Calu3 (cell line): ENCODE measurements around the gene ZNHIT3. TPM values are rescaled to one million over a fixed set of nuclear protein-coding genes. Genes with fewer than 3 reads are reported as not detected.

Experiments used
- BruUV-seq: library from RNA; stranded (reverse); fragments of 400-500 nt; replicated peaks from 2 replicates; lab custom pipeline; 2021; lab: Mats Ljungman, UMichigan
- CTCF ChIA-PET: fragments of 300-600 bp; sonication (Branson Sonifier 250); formaldehyde crosslinking; loops from one replicate; lab custom pipeline; 2022; ENCODE audit warnings: antibody characterized with exemption; lab: Charles Lee
- DNase-seq: peaks from one replicate; pipeline ENCODE4 v3.0.0; 2022
- H3K27ac Mint-ChIP-seq: one replicate; pipeline ENCODE4 v1.8.0; 2022; ENCODE audit warnings: mixed read lengths; ENCODE audit not compliant: unreplicated experiment
- H3K27me3 Mint-ChIP-seq: one replicate; pipeline ENCODE4 v1.8.0; 2022; ENCODE audit warnings: mixed read lengths; ENCODE audit not compliant: unreplicated experiment
- H3K36me3 Mint-ChIP-seq: one replicate; pipeline ENCODE4 v1.8.0; 2022; ENCODE audit warnings: mild to moderate bottlenecking, moderate library complexity, mixed read lengths; ENCODE audit not compliant: insufficient read depth, unreplicated experiment
- H3K4me1 Mint-ChIP-seq: one replicate; pipeline ENCODE4 v1.8.0; 2022; ENCODE audit warnings: mild to moderate bottlenecking, low read depth, mixed read lengths; ENCODE audit not compliant: unreplicated experiment
- H3K4me3 Mint-ChIP-seq: one replicate; pipeline ENCODE4 v1.8.0; 2022; ENCODE audit warnings: mild to moderate bottlenecking, low read depth, moderate library complexity, mixed read lengths; ENCODE audit not compliant: unreplicated experiment
- H3K9me3 Mint-ChIP-seq: one replicate; pipeline ENCODE4 v1.8.0; 2022; ENCODE audit warnings: low read depth, mixed read lengths; ENCODE audit not compliant: unreplicated experiment
- intact Hi-C: fragments of 100-400 bp; cut with micrococcal nuclease; formaldehyde crosslinking; loops from one replicate; pipeline ENCODE4 v1.10.0; 2022; ENCODE audit not compliant: unreplicated experiment
- total RNA-seq: library from RNA; stranded (reverse); gene quantifications from 2 replicates; pipeline ENCODE4 v1.2.3, GENCODE V29; 2022
- TF ChIP-seq, protein P1 (sequence below): fragments of 200-600 bp; IDR thresholded peaks from one replicate; pipeline ENCODE4 v1.8.0; 2022; ENCODE audit warnings: antibody characterized with exemption; ENCODE audit not compliant: unreplicated experiment

The ZNHIT3 gene
- total RNA-seq, 1 experiment from 2014 or later = 32.6 TPM

- DNase-seq = peak; percentile 69
- Mint-ChIP-seq H3K27me3 (peaks cover 92% of the 10 kb centered on the region), H3K27ac (no peak overlapping the region), H3K36me3 (no peaks in the 10 kb centered on the region), H3K9me3 (no peaks in the 10 kb centered on the region), H3K4me1 (no peaks in the 10 kb centered on the region), H3K4me3 (no peak overlapping the region)
- intact Hi-C loops = no loop called here
- no TSS peak for BruUV-seq
- CTCF ChIA-PET = no interaction called here
- TF ChIP-seq, protein P1, sequence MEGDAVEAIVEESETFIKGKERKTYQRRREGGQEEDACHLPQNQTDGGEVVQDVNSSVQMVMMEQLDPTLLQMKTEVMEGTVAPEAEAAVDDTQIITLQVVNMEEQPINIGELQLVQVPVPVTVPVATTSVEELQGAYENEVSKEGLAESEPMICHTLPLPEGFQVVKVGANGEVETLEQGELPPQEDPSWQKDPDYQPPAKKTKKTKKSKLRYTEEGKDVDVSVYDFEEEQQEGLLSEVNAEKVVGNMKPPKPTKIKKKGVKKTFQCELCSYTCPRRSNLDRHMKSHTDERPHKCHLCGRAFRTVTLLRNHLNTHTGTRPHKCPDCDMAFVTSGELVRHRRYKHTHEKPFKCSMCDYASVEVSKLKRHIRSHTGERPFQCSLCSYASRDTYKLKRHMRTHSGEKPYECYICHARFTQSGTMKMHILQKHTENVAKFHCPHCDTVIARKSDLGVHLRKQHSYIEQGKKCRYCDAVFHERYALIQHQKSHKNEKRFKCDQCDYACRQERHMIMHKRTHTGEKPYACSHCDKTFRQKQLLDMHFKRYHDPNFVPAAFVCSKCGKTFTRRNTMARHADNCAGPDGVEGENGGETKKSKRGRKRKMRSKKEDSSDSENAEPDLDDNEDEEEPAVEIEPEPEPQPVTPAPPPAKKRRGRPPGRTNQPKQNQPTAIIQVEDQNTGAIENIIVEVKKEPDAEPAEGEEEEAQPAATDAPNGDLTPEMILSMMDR = no peak
Measured at GRCh38 chr17:36463916-36464764, 22.3 kb upstream of the ZNHIT3 start.

- intact Hi-C loops = no loop called here
- TF ChIP-seq, protein P1 = no peak
- Mint-ChIP-seq H3K27me3 (peaks cover 92% of the 10 kb centered on the region), H3K4me3 (no peak overlapping the region), H3K27ac (no peak overlapping the region), H3K36me3 (no peaks in the 10 kb centered on the region), H3K4me1 (no peaks in the 10 kb centered on the region), H3K9me3 (no peaks in the 10 kb centered on the region)
- no TSS peak for BruUV-seq
- CTCF ChIA-PET = no interaction called here
- no peak for DNase-seq
Measured at GRCh38 chr17:36464765-36465088, 21.8 kb upstream of the ZNHIT3 start.

- CTCF ChIA-PET = no interaction called here
- Mint-ChIP-seq H3K9me3 (no peaks in the 10 kb centered on the region), H3K27me3 (peaks cover 94% of the 10 kb centered on the region), H3K27ac (no peak overlapping the region), H3K4me3 (no peak overlapping the region), H3K4me1 (no peaks in the 10 kb centered on the region), H3K36me3 (no peaks in the 10 kb centered on the region)
- intact Hi-C loops = no loop called here
- no peak for DNase-seq
- TF ChIP-seq, protein P1 = no peak
- no TSS peak for BruUV-seq
Measured at GRCh38 chr17:36468903-36469635, 17.4 kb upstream of the ZNHIT3 start.

- CTCF ChIA-PET = interaction anchor here (0.5 kb wide), 1 partner anchor 470 kb away, joined by 4 read pairs; no protein-coding TSS in a partner anchor
- H3K36me3 Mint-ChIP-seq = no peaks in the 10 kb centered on the region
- no TSS peak for BruUV-seq
- H3K27me3 Mint-ChIP-seq = peaks cover 98% of the 10 kb centered on the region
- H3K9me3 Mint-ChIP-seq = no peaks in the 10 kb centered on the region
- TF ChIP-seq, protein P1 = no peak
- H3K4me3 Mint-ChIP-seq = no peak overlapping the region
- intact Hi-C loops = no loop called here
- no peak overlapping the region for H3K27ac Mint-ChIP-seq
- no peaks in the 10 kb centered on the region for H3K4me1 Mint-ChIP-seq
- DNase-seq = no peak
Measured at GRCh38 chr17:36469733-36470132, 16.7 kb upstream of the ZNHIT3 start.
